HG03432 (cell line): ENCODE measurements around the gene PTBP3.
"Not testable (repeated sequence)": the region's sequence is repeated elsewhere in the genome, so short reads cannot be mapped to it uniquely, and the experiment has no call there.

Source experiments
- ATAC-seq: cut with Tn5 transposase; IDR thresholded peaks from one replicate; pipeline ENCODE4 v1.9.1; 2021; ENCODE audit warnings: mild to moderate bottlenecking, moderate library complexity; ENCODE audit not compliant: unreplicated experiment

The PTBP3 gene, protein sequence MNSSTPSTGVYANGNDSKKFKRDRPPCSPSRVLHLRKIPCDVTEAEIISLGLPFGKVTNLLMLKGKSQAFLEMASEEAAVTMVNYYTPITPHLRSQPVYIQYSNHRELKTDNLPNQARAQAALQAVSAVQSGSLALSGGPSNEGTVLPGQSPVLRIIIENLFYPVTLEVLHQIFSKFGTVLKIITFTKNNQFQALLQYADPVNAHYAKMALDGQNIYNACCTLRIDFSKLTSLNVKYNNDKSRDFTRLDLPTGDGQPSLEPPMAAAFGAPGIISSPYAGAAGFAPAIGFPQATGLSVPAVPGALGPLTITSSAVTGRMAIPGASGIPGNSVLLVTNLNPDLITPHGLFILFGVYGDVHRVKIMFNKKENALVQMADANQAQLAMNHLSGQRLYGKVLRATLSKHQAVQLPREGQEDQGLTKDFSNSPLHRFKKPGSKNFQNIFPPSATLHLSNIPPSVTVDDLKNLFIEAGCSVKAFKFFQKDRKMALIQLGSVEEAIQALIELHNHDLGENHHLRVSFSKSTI

DNA sequence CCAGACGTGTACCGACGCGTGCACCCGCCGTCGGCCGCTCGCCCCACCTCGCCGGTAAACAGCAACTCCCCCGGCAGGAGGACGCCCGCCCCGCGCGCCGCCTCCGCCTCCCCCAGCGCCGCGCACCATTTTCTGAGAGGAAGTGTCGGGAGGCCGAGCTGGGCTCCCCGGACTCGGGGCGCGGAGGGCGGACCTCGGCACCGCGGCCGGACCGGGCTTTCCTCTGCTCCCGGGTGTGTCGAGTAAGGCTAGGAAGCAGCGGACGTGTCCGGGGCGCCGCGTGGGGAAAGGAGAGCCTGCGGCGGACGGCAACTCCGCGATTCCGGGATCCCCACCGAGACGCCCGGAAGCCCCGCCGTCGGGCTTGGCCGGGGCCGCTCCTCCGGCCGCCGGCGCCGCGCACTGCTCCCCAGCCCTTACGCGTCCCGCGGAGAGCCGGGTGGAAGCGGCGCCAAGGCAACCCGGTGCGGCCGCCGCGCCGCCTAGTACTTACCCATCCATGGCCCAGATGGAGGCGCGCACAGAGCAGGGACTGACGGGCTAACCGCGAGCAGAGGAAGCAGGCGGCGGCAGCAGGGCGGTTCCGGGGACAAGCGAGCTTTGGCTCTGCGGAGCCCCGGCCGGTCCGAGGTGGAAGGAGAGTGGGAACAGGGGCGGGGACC, at the start of gene PTBP3:
PTBP3 (minus strand) TSS at position 643 of the 662 bp plus-strand sequence. CDS start 35,754 bp downstream, outside the sequence.
- ATAC-seq = peak; percentile 69

DNA sequence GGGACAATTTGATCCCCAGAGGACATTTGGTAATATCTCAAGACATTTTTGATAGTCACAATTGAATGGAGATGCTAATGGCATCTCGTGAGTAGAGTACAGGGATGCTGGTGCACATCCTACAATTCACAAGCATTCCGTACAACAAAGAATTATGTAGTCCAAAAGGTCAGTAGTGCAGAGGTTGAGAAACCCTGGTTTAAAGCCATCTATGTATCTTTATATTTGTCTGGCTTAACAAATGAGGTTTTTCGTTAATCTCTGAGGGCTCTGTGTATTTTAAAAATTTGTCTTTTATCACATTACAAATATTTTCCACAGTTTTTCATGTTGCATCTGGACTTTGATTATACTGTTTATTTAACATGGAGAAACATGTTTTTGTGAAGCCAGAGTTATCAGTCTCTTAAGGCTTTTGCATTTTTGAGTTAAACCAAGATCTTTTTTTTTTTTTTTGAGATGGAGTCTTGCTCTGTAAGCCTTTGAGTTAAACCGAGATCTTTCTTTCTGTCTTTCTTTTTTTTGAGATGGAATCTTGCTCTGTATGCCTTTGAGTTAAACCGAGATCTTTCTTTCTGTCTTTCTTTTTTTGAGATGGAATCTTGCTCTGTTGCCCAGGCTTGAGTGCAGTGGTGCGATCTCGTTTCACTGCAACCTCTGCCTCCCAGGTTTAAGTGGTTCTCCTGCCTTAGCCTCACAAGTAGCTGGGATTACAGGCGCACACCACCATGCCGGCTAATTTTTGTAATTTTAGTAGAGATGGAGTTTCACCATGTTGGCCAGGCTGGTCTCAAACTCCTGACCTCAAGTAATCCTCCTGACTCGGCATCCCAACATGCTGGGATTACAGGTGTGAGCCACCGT, 49.3 kb upstream of the PTBP3 start:
- no peak for ATAC-seq

DNA sequence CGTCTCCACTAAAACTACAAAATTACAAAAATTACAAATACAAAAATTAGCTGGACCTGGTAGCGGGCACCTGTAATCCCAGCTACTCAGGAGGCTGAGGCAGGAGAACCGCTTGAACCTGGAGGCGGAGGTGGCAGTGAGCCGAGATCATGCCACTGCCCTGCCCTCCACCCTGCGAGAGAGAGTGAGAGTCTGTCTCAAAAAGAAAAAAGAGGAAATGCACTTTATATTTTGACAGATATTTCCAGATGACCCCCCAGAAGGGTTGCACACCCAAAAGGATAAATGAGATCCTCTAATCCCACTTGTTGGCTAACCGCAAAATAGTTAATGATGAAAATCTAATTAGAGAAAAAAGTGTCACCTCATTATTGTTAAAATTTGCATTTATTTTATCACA, 48.6 kb upstream of the PTBP3 start:
- ATAC-seq = no peak

DNA sequence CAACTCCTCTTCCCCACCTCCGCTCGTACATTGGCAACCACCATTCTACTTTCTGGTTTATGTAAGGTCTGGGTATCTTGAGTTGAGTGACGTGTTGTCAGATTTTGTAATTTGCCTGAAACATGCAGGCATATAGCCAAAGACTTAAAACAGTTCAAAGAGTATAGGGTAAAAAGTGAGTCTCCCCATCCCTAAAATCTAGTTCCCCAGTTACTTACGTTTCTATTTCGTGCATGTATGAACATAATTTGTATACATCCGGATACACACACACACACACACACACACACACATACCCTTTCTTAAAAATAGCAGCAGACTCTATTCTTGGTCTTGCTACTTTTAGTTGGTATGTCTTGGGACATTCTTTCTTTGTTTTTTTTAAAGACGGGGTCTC, 47.4 kb upstream of the PTBP3 start:
- ATAC-seq = no peak

DNA sequence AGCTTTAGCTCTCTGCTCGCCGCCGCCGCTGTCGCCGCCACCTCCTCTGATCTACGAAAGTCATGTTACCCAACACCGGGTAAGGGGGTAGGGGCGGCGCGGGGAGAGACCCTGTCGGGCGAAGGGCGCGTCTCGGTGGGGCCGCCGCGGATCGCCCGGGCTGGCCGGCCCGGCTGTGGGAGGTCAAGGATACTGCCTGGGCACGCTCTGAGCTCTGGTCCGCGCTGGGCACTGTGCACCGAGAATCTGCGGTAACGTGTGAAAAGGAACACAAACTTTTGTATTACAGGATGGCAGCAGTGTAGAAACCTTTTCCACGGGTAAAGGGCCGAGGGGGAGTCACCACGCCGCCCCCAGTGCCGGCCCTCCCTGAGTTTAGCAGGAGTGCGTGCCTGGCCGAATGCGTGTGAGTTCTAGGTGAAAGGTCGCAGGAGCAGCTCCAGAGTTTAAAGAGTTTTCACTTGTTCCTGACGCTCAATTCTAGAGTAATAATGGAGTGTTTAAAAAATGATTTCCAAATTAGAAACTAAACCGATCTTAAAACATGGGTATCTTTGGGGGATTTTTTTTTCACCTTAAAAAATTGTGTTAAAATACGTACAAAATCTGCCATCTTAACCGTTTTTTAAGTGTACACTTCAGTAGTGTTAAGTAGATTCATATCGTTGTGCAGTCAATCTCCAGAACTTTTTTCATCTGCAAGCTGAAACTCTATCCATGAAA, 46.8 kb upstream of the PTBP3 start, which contains the start of gene HSDL2:
HSDL2 (plus strand) TSS at position 7 of the 723 bp plus-strand sequence; CDS start at position 63, 56 bp downstream.
- peak; percentile 27 for ATAC-seq

DNA sequence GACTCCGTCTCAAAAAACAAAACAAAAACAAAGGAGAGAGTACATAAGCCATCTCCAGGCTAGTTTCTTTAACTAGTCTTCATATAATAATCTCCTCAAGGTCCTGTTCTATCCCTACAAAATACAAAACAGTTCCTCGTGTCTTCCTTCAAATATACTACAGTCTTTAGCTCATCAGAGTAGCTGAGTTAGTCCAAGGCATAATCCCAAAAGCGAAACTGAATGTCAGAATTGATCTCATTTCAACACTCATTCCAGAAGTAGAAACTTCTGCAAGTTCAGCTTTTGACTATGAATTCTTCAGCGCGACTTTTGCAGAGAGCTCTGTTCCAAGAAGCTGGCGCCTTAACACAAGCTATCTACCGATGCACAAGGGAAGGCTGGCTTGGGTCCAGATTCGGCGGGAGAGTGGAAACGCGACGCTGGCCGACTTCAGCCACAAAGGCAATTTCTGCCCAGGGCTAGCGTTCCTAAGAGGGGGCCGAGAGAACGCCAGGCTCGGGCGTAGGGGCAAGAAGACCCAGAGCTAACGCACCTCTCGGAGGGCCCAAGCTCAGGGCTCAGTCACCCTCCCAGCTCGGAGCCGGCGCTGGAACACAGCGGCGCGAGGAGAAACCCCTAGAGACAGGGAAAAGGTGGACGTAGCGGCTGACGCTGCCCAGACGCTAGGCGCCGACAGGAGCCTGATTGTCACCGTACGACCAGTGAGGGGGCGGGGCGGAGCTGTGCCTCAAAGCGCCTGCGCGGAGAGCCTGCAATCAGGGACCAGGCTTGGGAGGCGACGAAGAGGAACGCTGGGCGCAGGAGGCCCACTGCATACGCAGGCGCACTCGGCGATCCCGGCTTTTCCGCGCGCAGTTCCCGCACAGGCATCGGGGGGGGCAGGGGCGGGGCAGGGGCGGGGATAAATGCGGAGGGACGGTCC, 46.0 kb upstream of the PTBP3 start:
- peak; percentile 87 for ATAC-seq

DNA sequence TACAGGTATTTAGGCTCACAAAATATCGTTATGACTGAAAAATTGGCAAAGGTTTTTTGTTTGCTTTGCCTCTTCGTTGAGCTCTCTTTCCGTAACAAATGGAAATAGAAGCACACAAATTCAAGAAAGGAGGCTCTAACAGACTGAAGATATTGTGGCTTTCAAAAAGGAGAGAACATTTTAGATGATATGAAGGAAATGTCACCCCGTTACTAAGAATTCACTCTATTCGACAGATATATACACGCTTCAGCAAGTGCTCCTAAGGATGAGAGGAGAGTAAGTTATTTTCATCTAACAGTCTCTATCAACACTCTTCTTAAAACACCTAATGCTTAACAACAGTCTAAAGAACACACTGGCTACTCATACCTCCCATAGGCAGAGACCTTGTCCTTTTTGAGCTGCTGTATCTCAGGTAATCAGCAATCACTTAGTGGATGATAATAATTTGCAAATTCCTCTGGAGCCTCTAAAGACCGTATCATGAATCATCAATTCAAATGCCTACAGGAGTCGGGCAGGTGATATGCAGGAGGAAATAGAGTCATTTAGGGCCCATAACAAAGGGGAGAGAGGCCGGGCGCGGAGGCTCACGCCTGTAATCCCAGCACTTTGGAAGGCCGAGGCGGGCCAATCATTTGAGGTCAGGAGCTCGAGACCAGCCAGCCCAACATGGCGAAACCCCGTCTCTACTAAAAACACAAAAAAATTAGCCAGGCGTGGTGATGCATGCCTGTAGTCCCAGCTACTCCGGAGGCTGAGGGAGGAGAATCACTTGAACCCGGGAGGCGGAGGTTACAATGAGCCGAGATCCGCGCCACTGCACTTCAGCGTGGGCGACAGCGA, 45.1 kb upstream of the PTBP3 start:
- ATAC-seq = peak; percentile 12

DNA sequence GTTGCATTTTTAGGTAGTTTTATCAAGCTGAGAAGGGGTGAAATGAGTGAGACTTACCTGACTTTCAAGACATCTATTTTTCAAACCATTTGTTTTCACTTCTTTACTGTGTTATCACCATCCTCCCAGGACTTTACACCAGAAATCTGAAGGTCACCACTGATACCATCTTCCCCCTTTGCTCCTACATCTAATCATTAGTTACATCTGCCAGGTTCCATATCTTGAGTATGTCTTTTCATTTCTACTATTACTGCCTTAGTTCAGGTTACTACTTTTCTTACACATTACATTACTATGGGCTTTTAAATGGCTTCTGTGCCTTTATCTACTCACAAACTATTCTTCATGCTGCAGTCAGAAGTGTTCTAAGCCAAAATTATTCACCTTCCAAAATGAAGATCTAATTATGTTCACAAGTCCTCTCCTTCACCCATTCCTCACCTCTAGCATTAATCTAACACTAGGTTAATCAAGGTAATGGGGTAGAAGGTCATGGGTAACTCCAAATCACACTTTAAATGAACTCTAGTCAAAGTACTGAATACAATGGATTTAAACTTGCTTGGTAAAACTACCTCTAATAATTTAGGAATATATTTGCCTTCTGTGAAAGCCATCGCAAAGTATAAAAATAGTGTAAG, 44.4 kb upstream of the PTBP3 start:
- no peak for ATAC-seq

DNA sequence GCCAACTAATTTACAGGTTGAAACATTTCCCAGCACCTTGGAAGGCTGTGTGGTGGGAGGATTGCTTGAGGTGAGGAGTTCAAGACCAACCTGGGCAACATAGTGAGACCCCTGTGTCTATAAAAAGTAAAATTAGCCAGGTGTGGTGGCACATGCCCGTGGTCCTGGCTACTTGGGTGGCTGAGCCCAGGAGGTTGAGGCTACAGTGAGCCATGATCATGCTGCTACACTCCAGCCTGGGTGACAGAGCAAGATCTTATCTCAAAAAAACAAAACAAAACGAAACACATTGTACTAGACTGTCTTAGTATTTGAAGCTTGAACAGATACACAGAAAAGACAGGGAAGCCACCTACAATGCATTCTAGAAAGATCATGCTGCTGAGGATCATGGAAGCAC, 43.7 kb upstream of the PTBP3 start:
- ATAC-seq = no peak

DNA sequence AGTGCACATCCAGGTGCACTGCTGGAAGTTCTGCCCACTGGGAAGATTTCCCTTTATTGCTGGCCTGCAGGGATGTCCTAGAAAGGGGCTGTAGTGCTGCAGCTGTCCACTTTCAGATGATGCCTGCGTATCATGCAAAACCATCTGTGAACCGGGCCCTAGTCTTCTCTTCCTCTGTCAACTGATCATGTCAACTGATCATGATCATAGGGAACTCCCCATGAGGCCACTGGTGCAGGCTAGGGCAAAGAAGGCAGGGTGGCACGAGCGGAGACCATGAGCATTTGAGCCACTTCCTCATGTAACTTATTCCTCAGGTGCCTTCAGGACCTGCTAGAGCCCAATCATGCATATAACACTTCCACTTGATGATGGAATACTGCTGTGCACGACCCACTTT, 41.9 kb upstream of the PTBP3 start:
- no peak for ATAC-seq

DNA sequence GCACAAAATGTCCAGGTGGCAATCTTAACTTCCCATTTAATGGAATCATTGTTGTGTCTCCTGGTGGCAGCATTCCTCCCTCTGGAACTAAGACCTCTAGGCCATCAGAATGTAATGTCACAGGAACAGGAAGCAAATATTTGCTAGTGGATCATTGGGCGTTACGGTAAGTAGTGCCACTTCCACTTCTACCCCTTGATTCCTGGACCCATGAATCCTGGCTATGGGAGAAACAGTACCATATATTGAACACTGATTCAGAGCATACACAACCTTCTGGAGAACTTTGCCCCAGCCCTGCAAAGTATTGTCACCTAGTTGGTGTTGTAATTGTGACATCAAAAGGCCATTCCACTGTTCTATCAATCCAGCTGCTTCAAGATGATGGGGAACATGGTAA, 40.8 kb upstream of the PTBP3 start:
- not testable (repeated sequence) for ATAC-seq

DNA sequence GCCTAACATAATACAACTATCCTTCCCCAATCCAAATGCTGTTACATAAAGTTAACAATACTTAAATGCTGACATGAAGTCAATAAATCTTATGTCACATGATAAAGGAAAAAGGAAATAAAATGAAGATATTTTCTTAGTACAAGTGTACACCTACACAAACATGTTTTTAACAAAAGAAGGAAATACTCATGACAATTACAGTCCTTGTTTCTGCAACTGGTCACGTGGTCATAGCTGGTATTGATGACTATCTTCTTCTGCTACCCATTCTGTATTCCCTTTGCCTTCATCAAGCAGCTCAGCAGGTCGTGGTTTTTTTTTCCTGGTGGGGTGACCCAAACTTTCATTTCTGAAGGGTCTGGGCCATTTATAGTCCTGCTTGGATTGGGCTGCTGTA, 40.2 kb upstream of the PTBP3 start:
- ATAC-seq = not testable (repeated sequence)

DNA sequence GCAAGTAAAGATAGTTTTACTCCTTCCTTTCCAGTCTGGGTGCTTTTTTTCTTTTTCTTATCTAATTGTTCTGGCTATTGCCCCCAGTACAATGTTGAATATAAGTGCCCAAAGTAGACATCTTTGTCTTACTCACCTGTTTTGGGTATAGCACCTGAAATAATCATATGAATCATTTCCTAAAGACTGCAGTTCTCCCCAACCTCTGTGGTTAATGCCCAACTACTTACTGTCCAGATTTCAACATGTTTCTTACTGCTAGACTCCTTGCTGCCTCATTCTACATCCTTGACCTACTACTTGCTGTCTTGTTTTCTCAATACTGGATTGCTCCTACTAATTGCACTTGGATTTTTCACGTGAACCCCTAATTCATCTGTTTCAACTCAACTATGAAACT, 37.6 kb upstream of the PTBP3 start:
- no peak for ATAC-seq

DNA sequence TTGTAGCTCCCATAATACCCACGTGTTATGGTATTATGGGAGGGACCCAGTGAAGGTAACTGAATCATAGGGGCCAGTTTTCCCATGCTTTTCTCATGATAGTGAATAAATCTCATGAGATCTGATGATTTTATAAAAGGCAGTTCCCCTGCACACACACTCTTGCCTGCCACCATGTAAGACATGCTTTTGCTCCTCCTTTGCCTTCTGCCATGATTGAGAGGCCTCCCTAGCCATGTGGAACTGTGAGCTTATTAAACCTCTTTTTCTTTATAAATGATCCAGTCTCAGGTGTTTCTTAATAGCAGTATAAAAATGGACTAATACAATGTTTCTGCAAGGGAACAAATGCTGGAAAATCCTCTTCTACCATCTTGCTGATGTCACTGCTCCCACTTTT, 36.4 kb upstream of the PTBP3 start:
- ATAC-seq = no peak

DNA sequence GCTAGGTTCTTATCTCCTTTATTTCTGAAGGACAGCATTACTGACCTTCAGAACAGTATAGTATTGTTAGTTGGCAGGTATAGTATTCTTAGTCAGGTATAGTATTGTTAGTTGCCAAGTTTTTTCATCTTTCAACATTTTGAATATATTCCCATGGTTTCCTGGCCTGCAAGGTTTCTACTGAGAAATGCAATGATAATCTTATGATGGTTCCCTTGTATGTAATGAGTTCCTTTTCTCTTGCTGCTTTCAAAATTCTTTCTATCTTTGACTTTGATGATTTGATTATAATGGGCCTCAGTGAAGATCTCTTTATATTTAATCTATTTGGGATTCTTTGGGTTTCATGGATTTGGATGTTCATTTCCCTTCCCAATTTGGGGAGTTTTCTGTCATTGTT, 34.0 kb upstream of the PTBP3 start:
- ATAC-seq = no peak

DNA sequence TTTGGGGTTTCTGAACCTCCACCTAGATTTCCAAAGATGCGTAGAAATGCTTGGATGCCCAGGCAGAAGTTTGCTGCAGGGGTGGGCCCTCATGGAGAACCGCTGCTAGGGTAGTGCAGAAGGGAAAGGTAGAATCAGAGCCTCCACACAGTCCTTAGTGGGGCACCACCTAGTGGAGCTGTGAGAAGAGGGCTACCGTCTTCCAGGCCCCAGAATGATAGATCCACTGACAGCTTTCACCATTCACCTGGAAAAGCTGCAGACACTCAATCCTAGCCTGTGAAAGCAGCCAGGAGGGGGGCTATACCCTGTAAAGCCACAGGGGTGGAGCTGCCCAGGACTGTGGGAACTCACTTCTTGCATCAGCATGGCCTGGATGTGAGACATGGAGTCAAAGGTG, 33.2 kb upstream of the PTBP3 start:
- no peak for ATAC-seq

DNA sequence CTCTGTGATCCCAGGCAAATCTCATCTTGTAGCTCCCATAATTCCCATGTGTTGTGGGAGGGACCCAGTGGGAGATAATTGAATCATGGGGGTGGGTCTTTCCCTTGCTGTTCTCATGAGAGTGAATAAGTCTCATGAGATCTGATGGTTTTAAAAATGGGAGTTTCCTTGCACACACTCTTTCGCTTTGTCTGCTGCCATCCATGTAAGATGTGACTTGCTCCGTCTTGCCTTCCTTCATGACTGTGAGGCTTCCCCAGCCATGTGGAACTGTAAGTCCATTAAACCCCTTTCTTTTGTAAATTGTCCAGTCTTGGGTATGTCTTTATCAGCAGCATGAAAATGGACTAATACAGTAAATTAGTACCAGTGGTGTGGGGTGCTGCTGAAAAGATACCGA, 31.8 kb upstream of the PTBP3 start:
- not testable (repeated sequence) for ATAC-seq

DNA sequence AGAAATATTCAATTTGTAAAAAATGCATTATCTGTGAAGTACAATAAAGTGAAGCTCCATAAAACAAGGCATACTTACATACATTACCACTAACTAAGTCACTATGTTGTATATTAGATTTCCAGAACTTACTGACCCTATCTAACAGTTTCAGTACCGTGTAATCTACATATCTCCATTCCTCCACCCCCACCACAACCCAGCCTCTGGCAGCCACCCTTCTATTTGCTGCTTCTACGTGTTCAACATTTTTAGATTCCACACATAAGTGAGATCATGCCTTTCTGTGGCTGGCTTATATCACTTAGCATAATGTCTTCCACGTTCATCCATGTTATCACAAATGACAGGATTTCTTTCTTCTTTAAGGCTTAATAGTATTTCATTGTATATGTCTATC, 31.3 kb upstream of the PTBP3 start:
- ATAC-seq = no peak
